Tibial nerve (tissue), 4 donors: ENCODE measurements around the gene ADRA2C.

ENCODE experiments used
- EP300 ChIP-seq, 2 donors: sonication (generic); formaldehyde crosslinking; IDR thresholded peaks; one replicate each; pipeline ENCODE4 v1.6.1; 2017; ENCODE audit warnings: antibody characterized with exemption in 2 of 2, mild to moderate bottlenecking in 1 of 2
- POLR2A ChIP-seq, 2 donors: fragments of 450-650 bp; IDR thresholded peaks; one replicate each; pipeline ENCODE4 v1.6.1; 2017; ENCODE audit warnings: antibody characterized with exemption in 2 of 2, mild to moderate bottlenecking in 2 of 2, moderate library complexity in 2 of 2
- TF ChIP-seq, protein P1 (sequence below), 5 experiments: fragments of 200-600 bp in 3 of 5; fragments of 450-650 bp in 2 of 5; sonication (generic) in 3 of 5; IDR thresholded peaks; one replicate each; pipeline ENCODE4 v1.5.1; 2016 to 2019; ENCODE audit warnings: antibody characterized with exemption in 5 of 5, mild to moderate bottlenecking in 3 of 5, moderate library complexity in 2 of 5

DNA sequence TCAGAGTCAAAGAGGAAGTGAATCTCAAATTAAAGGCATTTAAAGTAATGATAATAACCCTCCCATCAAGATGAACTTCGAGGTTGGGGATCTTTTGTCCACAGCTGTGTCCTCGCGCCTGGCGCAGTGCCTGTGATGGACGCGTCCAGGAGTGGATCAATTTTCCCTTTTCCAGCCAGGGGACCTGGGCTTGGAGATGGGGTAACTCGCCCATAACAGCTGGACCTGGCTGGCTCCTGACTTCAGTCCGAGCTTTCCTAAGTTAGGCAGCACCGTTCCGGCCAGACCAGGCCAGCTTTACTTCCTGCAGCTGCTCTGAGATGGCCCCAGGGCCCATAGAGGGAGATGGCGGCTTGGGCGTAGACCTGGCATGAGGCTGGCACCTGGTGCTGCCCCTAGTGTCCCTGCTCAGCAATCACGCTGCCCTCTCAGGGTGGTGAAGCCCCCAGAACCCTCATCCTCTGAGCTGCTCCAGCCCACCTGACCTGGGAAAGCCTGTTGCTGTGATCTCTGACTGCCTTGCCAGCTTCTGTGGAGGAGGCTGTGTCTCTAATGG, 23.9 kb downstream of the ADRA2C start:
- no peak for TF ChIP-seq EP300 (IDR thresholded peaks at IDR 0.05)
- TF ChIP-seq, protein P1, sequence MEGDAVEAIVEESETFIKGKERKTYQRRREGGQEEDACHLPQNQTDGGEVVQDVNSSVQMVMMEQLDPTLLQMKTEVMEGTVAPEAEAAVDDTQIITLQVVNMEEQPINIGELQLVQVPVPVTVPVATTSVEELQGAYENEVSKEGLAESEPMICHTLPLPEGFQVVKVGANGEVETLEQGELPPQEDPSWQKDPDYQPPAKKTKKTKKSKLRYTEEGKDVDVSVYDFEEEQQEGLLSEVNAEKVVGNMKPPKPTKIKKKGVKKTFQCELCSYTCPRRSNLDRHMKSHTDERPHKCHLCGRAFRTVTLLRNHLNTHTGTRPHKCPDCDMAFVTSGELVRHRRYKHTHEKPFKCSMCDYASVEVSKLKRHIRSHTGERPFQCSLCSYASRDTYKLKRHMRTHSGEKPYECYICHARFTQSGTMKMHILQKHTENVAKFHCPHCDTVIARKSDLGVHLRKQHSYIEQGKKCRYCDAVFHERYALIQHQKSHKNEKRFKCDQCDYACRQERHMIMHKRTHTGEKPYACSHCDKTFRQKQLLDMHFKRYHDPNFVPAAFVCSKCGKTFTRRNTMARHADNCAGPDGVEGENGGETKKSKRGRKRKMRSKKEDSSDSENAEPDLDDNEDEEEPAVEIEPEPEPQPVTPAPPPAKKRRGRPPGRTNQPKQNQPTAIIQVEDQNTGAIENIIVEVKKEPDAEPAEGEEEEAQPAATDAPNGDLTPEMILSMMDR (IDR thresholded peaks at IDR 0.05) = no peak
- no peak for TF ChIP-seq POLR2A (IDR thresholded peaks at IDR 0.05)
